Measurements from ENCODE around the gene GET4. TPM values are rescaled to one million over a fixed set of nuclear protein-coding genes. Genes with fewer than 3 reads are reported as not detected.

GET4 gene
- total and polyA plus RNA-seq, 2 of the 8 experiments (the other 6 are each of a cell fraction or from before 2014, with no cell fraction given): 56.7 to 74.1 TPM

- TF ChIP-seq BACH1 (IDR thresholded peaks at IDR 0.05; ENCODE audit: low read length) (no peak), ZNF274 (IDR thresholded peaks at IDR 0.05; ENCODE audit: borderline replicate concordance, extremely low read depth, low read length) (no peak), SP4 (IDR thresholded peaks at IDR 0.05; ENCODE audit: low read length) (no peak), USF2 (IDR thresholded peaks at IDR 0.05; ENCODE audit: low read length) (no peak), HDAC6 (IDR thresholded peaks at IDR 0.05; ENCODE audit: low read depth, low read length) (no peak), TAF7 (optimal IDR thresholded peaks at IDR 0.05; ENCODE audit: borderline replicate concordance, low read depth, low read length) (no peak), ASH2L (IDR thresholded peaks at IDR 0.05; ENCODE audit: low read length) (no peak), TAF1 (IDR thresholded peaks at IDR 0.05; ENCODE audit: low read depth, low read length) (no peak)
Observed at GRCh38 chr7:863106-863505, 13.2 kb upstream of the GET4 start (continued).

Measured in H1 (cell line).